Neuronal stem cell (in vitro differentiated cells): Measurements from ENCODE around the gene RPL37A.
A peak's percentile ranks its signal among the peaks of the same experiment; 100 is the strongest.

Source experiments
- DNase-seq: peaks from one replicate; pipeline ENCODE4 v3.0.0-alpha.2; 2013; ENCODE audit warnings: low spot score
- H2AFZ ChIP-seq: one replicate; pipeline ENCODE4 v1.6.1; 2013; ENCODE audit warnings: mild to moderate bottlenecking, low read length, inconsistent platforms
- H2AK5ac ChIP-seq: 2 replicates; pipeline ENCODE4 v1.6.1; 2013; ENCODE audit warnings: low read depth, mild to moderate bottlenecking, inconsistent platforms, low read length, moderate library complexity, mixed read lengths
- H2BK120ac ChIP-seq: 2 replicates; pipeline ENCODE4 v1.6.1; 2013; ENCODE audit warnings: low read depth, mild to moderate bottlenecking, inconsistent platforms, low read length, moderate library complexity, mixed read lengths
- H2BK12ac ChIP-seq: one replicate; pipeline ENCODE4 v1.6.1; 2013; ENCODE audit warnings: low read length, inconsistent platforms
- H2BK15ac ChIP-seq: 2 replicates; pipeline ENCODE4 v1.6.1; 2013; ENCODE audit warnings: mild to moderate bottlenecking, low read length, inconsistent platforms, mixed read lengths
- H2BK5ac ChIP-seq: one replicate; pipeline ENCODE4 v1.6.1; 2013; ENCODE audit warnings: inconsistent platforms, mild to moderate bottlenecking, low read length, moderate library complexity
- H3K14ac ChIP-seq: one replicate; pipeline ENCODE4 v1.6.1; 2013; ENCODE audit warnings: low read length, inconsistent platforms
- H3K18ac ChIP-seq: 2 replicates; pipeline ENCODE4 v1.6.1; 2013; ENCODE audit warnings: low read length, inconsistent platforms
- H3K23ac ChIP-seq: 2 replicates; pipeline ENCODE4 v1.6.1; 2013; ENCODE audit warnings: low read depth, mild to moderate bottlenecking, mixed read lengths, low read length, inconsistent platforms; ENCODE audit not compliant: poor library complexity
- H3K27ac ChIP-seq: replicated peaks from 3 replicates; pipeline ENCODE4 v1.5.1; 2013; ENCODE audit warnings: low read length, inconsistent platforms
- H3K27me3 ChIP-seq, 3 experiments: 2 replicates each; pipeline ENCODE4 v1.6.1; 2013; ENCODE audit warnings: low read length in 3 of 3, mild to moderate bottlenecking in 2 of 3, inconsistent platforms in 1 of 3, low read depth in 1 of 3, mixed read lengths in 1 of 3, moderate library complexity in 1 of 3; ENCODE audit not compliant: control insufficient read depth in 3 of 3, insufficient read depth in 3 of 3
- H3K36me3 ChIP-seq, 2 donors: replicated peaks in 1 of 2; 2 replicates each; pipeline ENCODE4 v1.6.1; 2013; ENCODE audit warnings: low read length in 2 of 2; ENCODE audit not compliant: control insufficient read depth in 2 of 2, insufficient read depth in 2 of 2
- H3K4ac ChIP-seq: 2 replicates; pipeline ENCODE4 v1.6.1; 2013; ENCODE audit warnings: inconsistent platforms, mild to moderate bottlenecking, low read length, moderate library complexity
- H3K4me1 ChIP-seq, 2 donors: 1 replicate in 1 of 2; 2 replicates in 1 of 2; pipeline ENCODE4 v1.6.1; 2013; ENCODE audit warnings: low read length in 2 of 2, low read depth in 1 of 2; ENCODE audit not compliant: control insufficient read depth in 2 of 2, insufficient read depth in 1 of 2
- H3K4me2 ChIP-seq: one replicate; pipeline ENCODE4 v1.6.1; 2013; ENCODE audit warnings: mild to moderate bottlenecking, low read length, inconsistent platforms; ENCODE audit not compliant: insufficient read depth, poor library complexity, severe bottlenecking
- H3K4me3 ChIP-seq, 2 donors: 2 replicates each; pipeline ENCODE4 v1.5.1; 2013; ENCODE audit warnings: low read length in 2 of 2, mild to moderate bottlenecking in 2 of 2, inconsistent platforms in 1 of 2, moderate library complexity in 1 of 2
- H3K79me1 ChIP-seq: one replicate; pipeline ENCODE4 v1.6.1; 2013; ENCODE audit warnings: low read depth, mild to moderate bottlenecking, inconsistent platforms, low read length, moderate library complexity
- H3K9ac ChIP-seq: one replicate; pipeline ENCODE4 v1.6.1; 2013; ENCODE audit warnings: mild to moderate bottlenecking, low read depth, low read length, inconsistent platforms; ENCODE audit not compliant: poor library complexity
- H3K9me3 ChIP-seq, 2 donors: replicated peaks in 1 of 2; 2 replicates each; pipeline versions ENCODE3 to v1.6.1; 2013; ENCODE audit warnings: low read length in 2 of 2, mild to moderate bottlenecking in 2 of 2, inconsistent platforms in 1 of 2, low read depth in 1 of 2, mixed read lengths in 1 of 2, moderate library complexity in 1 of 2; ENCODE audit not compliant: control insufficient read depth in 2 of 2, insufficient read depth in 1 of 2
- H4K8ac ChIP-seq: one replicate; pipeline ENCODE4 v1.6.1; 2013; ENCODE audit warnings: low read depth, mild to moderate bottlenecking, inconsistent platforms, low read length, moderate library complexity
- H4K91ac ChIP-seq: one replicate; pipeline ENCODE4 v1.6.1; 2013; ENCODE audit warnings: low read length, low read depth, mild to moderate bottlenecking, inconsistent platforms; ENCODE audit not compliant: poor library complexity
- WGBS, 2 donors: extraction: QIAGEN DNeasy Blood & Tissue Kit; methylation state at CpG; one replicate each; pipeline ENCODE4 v1.1.7; 2013; ENCODE audit warnings: missing lambda C conversion rate in 2 of 2, mixed read lengths in 1 of 2; ENCODE audit not compliant: insufficient read length in 2 of 2, insufficient replicate concordance in 1 of 2; ENCODE audit errors: extremely low coverage in 2 of 2; 5-methylcytosine and 5-hydroxymethylcytosine counted together

The RPL37A gene

DNA sequence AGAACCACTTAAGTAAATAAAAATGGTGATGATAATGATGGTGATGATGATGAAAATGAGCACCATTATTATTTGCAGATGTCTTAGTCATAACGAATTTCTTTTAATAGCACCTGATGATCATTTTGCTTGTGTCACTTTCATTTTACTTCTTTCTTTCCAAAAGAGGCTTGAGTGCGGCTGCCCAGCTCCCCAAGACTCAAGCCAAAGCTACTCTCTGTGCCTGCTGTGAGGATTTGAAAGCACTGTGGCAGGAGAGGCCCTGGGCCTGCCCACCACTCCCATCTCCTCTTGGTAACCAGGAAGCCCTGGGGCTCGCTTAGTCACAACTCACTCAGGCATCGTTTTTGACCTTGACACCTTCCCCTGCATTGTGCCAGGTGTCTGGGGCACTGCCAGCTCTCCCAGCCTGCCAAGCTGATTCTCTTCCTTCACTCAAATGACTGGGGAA lies 41.2 kb downstream of the RPL37A start:
- peaks cover 0 to 5% of the 10 kb centered on the region in 2 donors for H3K9me3 ChIP-seq
- peak overlapping the region; percentile 2 for H3K9ac ChIP-seq
- H3K4me1 ChIP-seq = peaks cover 9 to 13% of the 10 kb centered on the region in 2 donors
- H3K14ac ChIP-seq = no peak overlapping the region
- no peak overlapping the region for H2AFZ ChIP-seq
- peaks cover 0 to 2% (median 0%) of the 10 kb centered on the region in 3 experiments for H3K27me3 ChIP-seq
- no peak overlapping the region for H4K91ac ChIP-seq
- no peak overlapping the region for H3K18ac ChIP-seq
- H3K79me1 ChIP-seq = no peaks in the 10 kb centered on the region
- no peak overlapping the region for H2AK5ac ChIP-seq
- H3K23ac ChIP-seq = peak overlapping the region; percentile 44
- H2BK120ac ChIP-seq = no peak overlapping the region
- DNase-seq = no peak
- H3K4ac ChIP-seq = no peak overlapping the region
- no CpG with 5 or more reads among the region's 4 CpGs for WGBS, 2 donors
- no peak overlapping the region for H3K4me2 ChIP-seq
- no peak overlapping the region for H4K8ac ChIP-seq
- H3K4me3 ChIP-seq = no peak overlapping the region
- H2BK15ac ChIP-seq = no peak overlapping the region
- no peak overlapping the region for H3K27ac ChIP-seq
- no peak overlapping the region for H2BK12ac ChIP-seq
- H2BK5ac ChIP-seq = no peak overlapping the region
- peaks cover 0 to 13% of the 10 kb centered on the region in 2 donors for H3K36me3 ChIP-seq

DNA sequence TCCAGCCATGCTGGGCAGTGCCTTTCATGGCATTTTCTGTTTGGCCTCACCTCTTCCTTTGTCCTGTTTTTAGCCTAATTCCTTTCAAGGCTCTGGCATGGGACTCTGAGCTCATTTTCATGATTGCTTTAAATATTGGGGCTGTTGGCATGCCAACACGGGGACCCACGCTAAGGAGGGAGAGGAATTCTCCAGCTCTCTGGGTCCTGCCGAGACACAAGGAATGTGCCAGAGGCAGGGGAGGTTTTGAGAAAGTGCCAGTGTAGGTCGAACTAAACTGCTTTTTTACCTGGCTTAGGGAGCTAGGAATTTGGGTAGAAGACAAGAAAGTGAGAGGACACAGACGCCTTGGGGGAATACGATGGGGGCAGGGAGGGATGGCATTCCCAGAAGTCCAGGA lies 42.3 kb downstream of the RPL37A start:
- Histone ChIP-seq H4K8ac (no peak overlapping the region), H2AK5ac (no peak overlapping the region), H3K27ac (no peak overlapping the region), H3K4me2 (no peak overlapping the region), H2BK12ac (no peak overlapping the region), H2AFZ (no peak overlapping the region), H3K9me3 (peaks cover 0 to 5% of the 10 kb centered on the region in 2 donors), H4K91ac (no peak overlapping the region), H3K4ac (no peak overlapping the region), H3K27me3 (peaks cover 0 to 2% (median 0%) of the 10 kb centered on the region in 3 experiments), H3K36me3 (peaks cover 0 to 10% of the 10 kb centered on the region in 2 donors), H3K4me1 (peaks cover 8 to 13% of the 10 kb centered on the region in 2 donors), H2BK15ac (no peak overlapping the region), H3K14ac (peak overlapping the region; percentile 10), H2BK5ac (no peak overlapping the region), H3K79me1 (no peaks in the 10 kb centered on the region), H2BK120ac (no peak overlapping the region), H3K4me3 (no peak overlapping the region), H3K23ac (no peak overlapping the region), H3K18ac (no peak overlapping the region), H3K9ac (no peak overlapping the region)
- DNase-seq = no peak
- no CpG with 5 or more reads among the region's 6 CpGs for WGBS, 2 donors

DNA sequence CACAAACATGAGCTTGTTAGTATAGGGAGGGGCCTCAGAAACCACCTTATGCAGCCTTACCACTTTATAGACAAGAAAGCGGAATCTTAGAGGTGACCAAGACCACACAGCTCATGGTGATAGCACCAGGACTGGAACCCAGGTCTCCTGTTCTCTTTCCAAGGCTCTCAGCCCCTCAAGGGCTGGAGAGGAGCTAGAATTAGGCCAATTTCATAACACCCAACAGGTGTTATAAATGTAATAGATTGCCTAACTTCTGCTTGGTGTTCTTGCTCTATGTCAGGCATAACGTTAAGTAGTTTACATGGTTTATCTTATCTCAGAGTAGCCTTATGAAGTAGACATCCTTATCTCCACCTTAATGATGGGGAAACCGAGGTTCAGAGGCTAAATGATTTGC lies 42.9 kb downstream of the RPL37A start:
- Histone ChIP-seq H3K27ac (no peak overlapping the region), H2BK12ac (no peak overlapping the region), H3K14ac (no peak overlapping the region), H3K4me3 (no peak overlapping the region), H3K4me1 (peaks cover 7 to 10% of the 10 kb centered on the region in 2 donors), H3K18ac (no peak overlapping the region), H2BK15ac (no peak overlapping the region), H4K91ac (no peak overlapping the region), H2AK5ac (no peak overlapping the region), H4K8ac (no peak overlapping the region), H3K36me3 (peaks cover 0 to 10% of the 10 kb centered on the region in 2 donors), H3K79me1 (no peaks in the 10 kb centered on the region), H2BK120ac (no peak overlapping the region), H2AFZ (no peak overlapping the region), H3K23ac (no peak overlapping the region), H2BK5ac (no peak overlapping the region), H3K9ac (no peak overlapping the region), H3K4me2 (no peak overlapping the region), H3K9me3 (peaks cover 0 to 5% of the 10 kb centered on the region in 2 donors), H3K4ac (no peak overlapping the region), H3K27me3 (peaks cover 0 to 2% (median 0%) of the 10 kb centered on the region in 3 experiments)
- no CpG with 5 or more reads among the region's 3 CpGs for WGBS, 2 donors
- DNase-seq = no peak

DNA sequence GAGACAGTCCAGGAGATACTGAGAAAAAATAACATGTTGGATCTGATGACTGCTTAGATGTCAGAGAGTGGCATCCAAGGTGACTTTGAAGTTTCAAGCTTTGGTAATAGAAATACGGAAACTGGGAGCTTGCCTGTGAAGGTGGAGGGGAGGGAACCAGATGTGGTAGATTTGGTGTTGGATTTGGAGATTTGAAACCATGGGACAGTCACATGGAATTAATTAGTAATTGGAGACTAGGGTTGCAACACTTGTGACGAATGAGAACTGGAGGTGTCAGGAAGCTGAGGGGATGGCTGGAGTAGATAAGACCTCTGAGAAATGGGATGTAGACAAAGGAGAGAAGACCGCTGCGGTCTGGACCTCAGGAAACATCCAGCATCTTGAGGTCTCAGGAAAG lies 46.7 kb downstream of the RPL37A start:
- Histone ChIP-seq H3K23ac (no peak overlapping the region), H3K9ac (no peak overlapping the region), H3K18ac (no peak overlapping the region), H3K4me2 (no peak overlapping the region), H2BK15ac (no peak overlapping the region), H4K91ac (no peak overlapping the region), H3K4ac (no peak overlapping the region), H3K27ac (no peak overlapping the region), H2BK5ac (no peak overlapping the region), H3K27me3 (no peaks in the 10 kb centered on the region), H3K4me3 (no peak overlapping the region), H2BK12ac (no peak overlapping the region), H3K36me3 (peaks cover 0 to 3% of the 10 kb centered on the region in 2 donors), H3K79me1 (no peaks in the 10 kb centered on the region), H3K14ac (no peak overlapping the region), H3K4me1 (peaks cover 5 to 7% of the 10 kb centered on the region in 2 donors), H2AFZ (no peak overlapping the region), H4K8ac (no peak overlapping the region), H2BK120ac (no peak overlapping the region), H3K9me3 (no peaks in the 10 kb centered on the region), H2AK5ac (no peak overlapping the region)
- no peak for DNase-seq
- no CpG with 5 or more reads among the region's 4 CpGs for WGBS, 2 donors
